ENCODE data around the gene CD300LD.
"Not testable (repeated sequence)": the region's sequence is repeated elsewhere in the genome, so short reads cannot be mapped to it uniquely, and the experiment has no call there.

Gene CD300LD

DNA sequence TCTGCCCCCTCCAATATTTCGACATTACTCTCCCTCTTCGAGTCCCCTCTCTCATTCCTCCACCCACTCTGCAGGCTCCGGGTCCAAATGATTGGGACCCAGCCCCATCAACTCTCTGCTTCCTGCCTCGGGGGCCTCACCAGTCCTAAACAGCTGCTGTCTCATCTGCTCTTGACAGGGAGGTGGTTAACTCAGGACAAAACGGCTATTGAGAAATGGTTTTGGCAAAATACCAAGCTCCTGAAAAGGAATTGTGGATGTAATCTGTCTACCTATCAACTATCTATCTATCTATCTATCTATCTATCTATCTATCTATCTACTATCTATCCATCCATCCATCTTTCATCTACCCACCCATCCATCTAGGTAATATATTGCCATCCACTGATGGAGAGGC, 27.0 kb downstream of the CD300LD start:
- Histone ChIP-seq H3K9ac (no peak overlapping the region), H3K4me1 (no peaks in the 10 kb centered on the region), H3K27ac (no peak overlapping the region), H3K79me2 (no peaks in the 10 kb centered on the region), H3K4me3 (ENCODE audit: low read depth, low read length) (no peak overlapping the region), H3K9me3 (ENCODE audit: control insufficient read depth, low read length) (no peaks in the 10 kb centered on the region), H3K27me3 (ENCODE audit: control insufficient read depth, insufficient read depth, low read length) (no peaks in the 10 kb centered on the region), H3K36me3 (ENCODE audit: control insufficient read depth, insufficient read depth, low read length) (no peaks in the 10 kb centered on the region), H3K4me2 (ENCODE audit: low read length) (no peak overlapping the region), H2AFZ (no peak overlapping the region)
- TF ChIP-seq, protein P1, sequence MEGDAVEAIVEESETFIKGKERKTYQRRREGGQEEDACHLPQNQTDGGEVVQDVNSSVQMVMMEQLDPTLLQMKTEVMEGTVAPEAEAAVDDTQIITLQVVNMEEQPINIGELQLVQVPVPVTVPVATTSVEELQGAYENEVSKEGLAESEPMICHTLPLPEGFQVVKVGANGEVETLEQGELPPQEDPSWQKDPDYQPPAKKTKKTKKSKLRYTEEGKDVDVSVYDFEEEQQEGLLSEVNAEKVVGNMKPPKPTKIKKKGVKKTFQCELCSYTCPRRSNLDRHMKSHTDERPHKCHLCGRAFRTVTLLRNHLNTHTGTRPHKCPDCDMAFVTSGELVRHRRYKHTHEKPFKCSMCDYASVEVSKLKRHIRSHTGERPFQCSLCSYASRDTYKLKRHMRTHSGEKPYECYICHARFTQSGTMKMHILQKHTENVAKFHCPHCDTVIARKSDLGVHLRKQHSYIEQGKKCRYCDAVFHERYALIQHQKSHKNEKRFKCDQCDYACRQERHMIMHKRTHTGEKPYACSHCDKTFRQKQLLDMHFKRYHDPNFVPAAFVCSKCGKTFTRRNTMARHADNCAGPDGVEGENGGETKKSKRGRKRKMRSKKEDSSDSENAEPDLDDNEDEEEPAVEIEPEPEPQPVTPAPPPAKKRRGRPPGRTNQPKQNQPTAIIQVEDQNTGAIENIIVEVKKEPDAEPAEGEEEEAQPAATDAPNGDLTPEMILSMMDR (IDR thresholded peaks at IDR 0.05) = no peak

GRCh38 chr17:74563358-74563757, 28.7 kb downstream of the CD300LD start:
- Histone ChIP-seq H3K9me3 (ENCODE audit: control insufficient read depth, low read length) (no peaks in the 10 kb centered on the region), H3K4me3 (ENCODE audit: low read depth, low read length) (no peak overlapping the region), H3K4me1 (no peaks in the 10 kb centered on the region), H3K36me3 (ENCODE audit: control insufficient read depth, insufficient read depth, low read length) (no peaks in the 10 kb centered on the region), H3K27me3 (ENCODE audit: control insufficient read depth, insufficient read depth, low read length) (no peaks in the 10 kb centered on the region), H3K79me2 (no peaks in the 10 kb centered on the region), H3K9ac (no peak overlapping the region), H2AFZ (no peak overlapping the region), H3K4me2 (ENCODE audit: low read length) (no peak overlapping the region), H3K27ac (no peak overlapping the region)
- TF ChIP-seq, protein P1 (IDR thresholded peaks at IDR 0.05) = no peak

GRCh38 chr17:74561586-74561985, 30.5 kb downstream of the CD300LD start:
- TF ChIP-seq, protein P1 (IDR thresholded peaks at IDR 0.05) = no peak

GRCh38 chr17:74558882-74559519, 33.1 kb downstream of the CD300LD start:
- H3K27me3 ChIP-seq (ENCODE audit: control insufficient read depth, insufficient read depth, low read length) = no peaks in the 10 kb centered on the region
- H3K27ac ChIP-seq = no peak overlapping the region
- no peaks in the 10 kb centered on the region for H3K4me1 ChIP-seq
- no peak overlapping the region for H2AFZ ChIP-seq
- no peak overlapping the region for H3K4me3 ChIP-seq (ENCODE audit: low read depth, low read length)
- no peak overlapping the region for H3K4me2 ChIP-seq (ENCODE audit: low read length)
- no peak overlapping the region for H3K9ac ChIP-seq
- no peaks in the 10 kb centered on the region for H3K36me3 ChIP-seq (ENCODE audit: control insufficient read depth, insufficient read depth, low read length)
- no peaks in the 10 kb centered on the region for H3K9me3 ChIP-seq (ENCODE audit: control insufficient read depth, low read length)
- no peaks in the 10 kb centered on the region for H3K79me2 ChIP-seq
- TF ChIP-seq, protein P1 (IDR thresholded peaks at IDR 0.05) = no peak

More at GRCh38 chr17:74561586-74561985, 30.5 kb downstream of the CD300LD start:
- Histone ChIP-seq H3K4me2 (ENCODE audit: low read length) (no peak overlapping the region), H3K4me1 (no peaks in the 10 kb centered on the region), H3K79me2 (no peaks in the 10 kb centered on the region), H3K27ac (no peak overlapping the region), H3K36me3 (ENCODE audit: control insufficient read depth, insufficient read depth, low read length) (no peaks in the 10 kb centered on the region), H3K9ac (no peak overlapping the region), H2AFZ (no peak overlapping the region), H3K27me3 (ENCODE audit: control insufficient read depth, insufficient read depth, low read length) (no peaks in the 10 kb centered on the region), H3K9me3 (ENCODE audit: control insufficient read depth, low read length) (no peaks in the 10 kb centered on the region), H3K4me3 (ENCODE audit: low read depth, low read length) (no peak overlapping the region)

DNA sequence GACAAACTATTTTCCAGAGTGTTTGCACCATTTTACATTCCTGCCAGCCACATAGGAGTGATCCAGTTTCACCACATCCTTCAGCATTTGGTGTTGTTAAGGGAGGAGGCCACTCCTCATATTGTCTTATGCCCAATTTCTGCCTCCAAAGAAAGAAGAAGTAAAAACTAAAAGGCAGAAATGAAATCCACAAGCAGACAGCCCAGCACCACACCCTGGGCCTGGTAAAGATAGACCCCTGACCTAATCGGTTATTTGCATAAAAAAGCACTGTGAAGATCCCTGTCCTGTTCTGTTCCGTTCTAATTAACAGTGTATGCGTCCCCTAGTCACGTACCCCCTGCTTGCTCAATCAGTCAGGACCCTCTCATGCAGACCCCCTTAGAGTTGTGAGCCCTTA, 33.7 kb downstream of the CD300LD start:
- not testable (repeated sequence) for H3K4me1 ChIP-seq; H3K9me3 ChIP-seq (ENCODE audit: control insufficient read depth, low read length); H2AFZ ChIP-seq; H3K9ac ChIP-seq; H3K4me3 ChIP-seq (ENCODE audit: low read depth, low read length); H3K27me3 ChIP-seq (ENCODE audit: control insufficient read depth, insufficient read depth, low read length); H3K79me2 ChIP-seq; H3K36me3 ChIP-seq (ENCODE audit: control insufficient read depth, insufficient read depth, low read length); H3K27ac ChIP-seq; H3K4me2 ChIP-seq (ENCODE audit: low read length)

Data from parathyroid adenoma (tissue), 2 donors.